VCaP (cell line): ENCODE data around the gene C10orf67.

Experiments used
- H3K27ac ChIP-seq: fragments of 450-650 bp; 2 replicates; pipeline ENCODE4 v1.5.1; 2017
- TF ChIP-seq, protein P1 (sequence below): fragments of 450-650 bp; conservative IDR thresholded peaks from 2 replicates; pipeline ENCODE4 v1.5.1; 2017; ENCODE audit warnings: mild to moderate bottlenecking, moderate library complexity

The C10orf67 gene

DNA sequence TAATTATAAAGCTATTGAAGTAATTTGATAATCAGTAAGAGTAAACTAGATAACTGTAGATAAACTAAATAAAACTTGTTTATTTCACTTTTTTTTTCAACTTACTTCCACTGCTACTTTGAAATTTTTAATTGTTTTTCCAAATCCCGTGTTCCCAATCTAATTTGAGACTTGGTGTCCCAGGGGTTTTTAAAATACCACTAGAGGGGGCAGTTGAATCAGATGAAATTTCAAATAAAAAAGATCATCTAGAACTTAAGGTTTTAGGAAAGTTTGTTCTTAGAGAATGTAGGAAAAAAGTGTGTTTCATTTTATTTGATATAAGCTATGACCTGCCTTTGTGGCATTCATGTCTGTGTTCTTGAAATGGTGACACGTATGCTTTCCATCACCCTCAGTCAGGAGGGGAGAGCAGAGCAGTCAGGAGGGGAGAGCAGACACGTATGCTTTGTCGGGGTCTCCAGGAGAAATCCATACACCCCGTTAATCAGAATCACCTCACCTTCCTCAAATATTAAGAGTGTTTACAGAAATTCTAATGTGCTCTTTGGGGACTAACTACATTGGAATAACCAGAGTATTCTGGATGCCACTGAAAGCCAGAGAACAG, 49.9 kb downstream of the C10orf67 start:
- H3K27ac ChIP-seq, result no peak overlapping the region
- TF ChIP-seq, protein P1, sequence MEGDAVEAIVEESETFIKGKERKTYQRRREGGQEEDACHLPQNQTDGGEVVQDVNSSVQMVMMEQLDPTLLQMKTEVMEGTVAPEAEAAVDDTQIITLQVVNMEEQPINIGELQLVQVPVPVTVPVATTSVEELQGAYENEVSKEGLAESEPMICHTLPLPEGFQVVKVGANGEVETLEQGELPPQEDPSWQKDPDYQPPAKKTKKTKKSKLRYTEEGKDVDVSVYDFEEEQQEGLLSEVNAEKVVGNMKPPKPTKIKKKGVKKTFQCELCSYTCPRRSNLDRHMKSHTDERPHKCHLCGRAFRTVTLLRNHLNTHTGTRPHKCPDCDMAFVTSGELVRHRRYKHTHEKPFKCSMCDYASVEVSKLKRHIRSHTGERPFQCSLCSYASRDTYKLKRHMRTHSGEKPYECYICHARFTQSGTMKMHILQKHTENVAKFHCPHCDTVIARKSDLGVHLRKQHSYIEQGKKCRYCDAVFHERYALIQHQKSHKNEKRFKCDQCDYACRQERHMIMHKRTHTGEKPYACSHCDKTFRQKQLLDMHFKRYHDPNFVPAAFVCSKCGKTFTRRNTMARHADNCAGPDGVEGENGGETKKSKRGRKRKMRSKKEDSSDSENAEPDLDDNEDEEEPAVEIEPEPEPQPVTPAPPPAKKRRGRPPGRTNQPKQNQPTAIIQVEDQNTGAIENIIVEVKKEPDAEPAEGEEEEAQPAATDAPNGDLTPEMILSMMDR, result peak; percentile 76

DNA sequence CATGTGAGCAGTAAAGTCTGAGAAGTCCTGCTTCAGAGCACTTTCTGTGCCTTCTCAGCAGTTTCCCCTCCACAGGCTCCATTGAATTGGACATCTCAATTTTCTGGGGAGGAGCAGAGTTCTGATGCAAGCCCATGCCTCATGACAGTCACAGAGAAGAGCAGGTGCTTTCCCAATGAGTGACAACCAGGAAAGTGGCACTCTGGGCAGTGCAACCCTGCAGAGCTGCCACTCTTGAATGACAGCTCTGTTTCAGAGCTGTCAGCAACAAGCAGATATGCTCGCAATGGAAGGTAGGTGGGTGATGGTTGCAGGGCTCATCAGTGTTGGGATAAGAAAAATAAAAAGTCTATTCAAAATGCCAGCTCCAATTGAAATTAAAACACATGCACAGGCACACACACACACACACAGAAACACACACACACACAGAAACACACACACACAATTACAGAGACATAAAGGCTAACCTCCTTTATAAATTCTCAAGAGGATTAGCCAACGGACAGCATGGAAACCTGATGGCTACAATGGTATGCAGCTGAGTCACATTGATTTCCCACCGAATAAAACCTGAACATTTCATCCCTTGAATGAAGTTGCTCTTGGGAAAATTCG, 50.5 kb downstream of the C10orf67 start:
- TF ChIP-seq, protein P1, result no peak
- no peak overlapping the region for H3K27ac ChIP-seq

DNA sequence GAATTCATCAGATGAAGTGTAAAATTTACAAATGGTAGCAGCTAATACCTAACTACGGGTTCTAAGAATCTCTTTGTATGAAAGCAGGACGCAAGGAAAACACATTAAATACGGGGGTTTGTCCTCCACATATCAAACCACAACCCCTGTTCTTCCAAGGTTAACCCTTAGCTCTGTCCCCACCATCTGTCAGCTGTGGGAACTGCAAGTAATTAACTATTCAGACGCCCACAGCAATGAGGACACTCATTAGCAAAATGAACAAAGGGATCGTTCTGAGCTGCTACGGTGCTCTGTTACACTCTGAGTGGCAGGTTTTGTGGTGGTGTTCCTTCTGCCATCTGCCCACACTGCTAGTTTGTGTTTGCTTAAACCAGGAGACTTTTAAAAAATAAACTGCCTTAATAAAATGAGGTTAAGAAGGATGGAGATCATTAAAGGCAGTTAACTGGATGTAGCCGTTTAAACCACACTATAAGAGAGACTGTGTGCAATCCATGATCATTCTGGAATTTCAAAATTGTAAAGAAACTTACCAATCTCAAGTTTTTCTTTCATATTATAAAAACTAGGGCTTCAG, 51.4 kb downstream of the C10orf67 start:
- TF ChIP-seq, protein P1, result peak; percentile 78
- H3K27ac ChIP-seq, result no peak overlapping the region

DNA sequence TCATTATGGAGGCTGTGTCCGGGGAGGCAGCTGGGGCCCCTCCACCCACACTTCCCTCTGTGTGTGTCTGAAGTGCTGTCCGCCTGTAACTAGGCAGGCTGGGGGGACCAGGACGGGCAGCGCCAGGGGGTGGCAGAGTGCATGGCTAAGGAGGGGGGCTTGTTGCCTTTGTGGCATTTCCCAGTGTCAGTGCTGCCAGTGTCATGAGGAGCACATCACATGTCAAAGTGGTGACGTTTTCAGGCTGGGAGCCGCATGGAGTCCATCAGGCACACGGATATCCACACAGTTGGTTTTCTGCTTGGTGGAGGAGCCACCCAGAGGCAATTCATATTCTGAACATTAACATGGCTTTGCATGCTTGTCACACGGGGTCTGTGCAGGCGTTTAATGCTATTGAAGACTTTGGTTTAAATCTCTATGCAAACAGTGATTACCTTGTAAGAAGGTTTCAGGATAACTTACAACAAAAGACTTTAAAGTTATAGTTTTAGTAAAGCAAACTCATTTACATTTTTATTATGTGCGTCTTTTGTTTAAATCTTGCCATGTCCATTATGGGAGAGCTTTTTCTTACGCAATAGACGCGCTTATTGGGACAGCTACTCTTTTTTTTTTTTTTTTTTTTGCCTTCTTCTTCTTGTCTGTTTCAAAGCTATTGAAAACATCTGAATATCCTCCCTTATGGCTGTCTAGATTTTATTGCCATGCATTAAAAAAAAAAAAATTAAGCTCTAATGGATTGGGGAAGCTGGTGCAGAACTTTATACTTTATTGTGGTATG, 52.9 kb downstream of the C10orf67 start:
- TF ChIP-seq, protein P1, result 0 out of 2 replicates have a peak, but pooled peaks have one; percentile 15
- H3K27ac ChIP-seq, result no peak overlapping the region

DNA sequence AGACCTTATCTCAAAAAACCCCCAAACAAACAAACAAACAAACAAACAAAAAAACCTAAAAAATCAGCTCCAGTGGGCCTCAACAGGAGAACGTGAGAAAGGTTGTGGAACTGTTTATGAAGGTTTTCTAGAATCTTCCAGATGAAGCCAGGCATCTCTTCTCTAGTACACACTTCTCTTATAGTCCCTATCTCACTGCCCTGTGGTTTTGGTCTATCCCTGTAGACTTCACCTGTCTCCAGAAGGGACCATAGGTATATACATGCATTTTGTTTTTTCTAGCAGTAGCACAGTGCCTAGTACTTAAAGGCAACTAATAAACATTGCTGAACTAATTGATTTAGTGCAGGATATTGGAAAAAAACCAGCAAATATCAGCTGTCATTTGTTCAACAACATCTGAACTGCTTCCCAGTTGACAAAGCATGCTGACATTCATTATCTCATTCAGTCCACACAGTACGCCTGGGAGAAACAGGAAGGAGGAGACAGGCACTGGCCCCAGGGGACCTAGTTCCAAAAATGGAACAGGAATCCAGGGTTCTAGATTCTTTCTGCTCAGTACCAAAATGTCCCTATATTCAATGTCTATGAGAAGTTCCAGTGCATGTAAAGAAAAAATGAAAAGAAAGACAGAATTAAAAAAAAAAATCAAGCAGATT, 59.8 kb downstream of the C10orf67 start:
- H3K27ac ChIP-seq, result no peak overlapping the region
- TF ChIP-seq, protein P1, result no peak

DNA sequence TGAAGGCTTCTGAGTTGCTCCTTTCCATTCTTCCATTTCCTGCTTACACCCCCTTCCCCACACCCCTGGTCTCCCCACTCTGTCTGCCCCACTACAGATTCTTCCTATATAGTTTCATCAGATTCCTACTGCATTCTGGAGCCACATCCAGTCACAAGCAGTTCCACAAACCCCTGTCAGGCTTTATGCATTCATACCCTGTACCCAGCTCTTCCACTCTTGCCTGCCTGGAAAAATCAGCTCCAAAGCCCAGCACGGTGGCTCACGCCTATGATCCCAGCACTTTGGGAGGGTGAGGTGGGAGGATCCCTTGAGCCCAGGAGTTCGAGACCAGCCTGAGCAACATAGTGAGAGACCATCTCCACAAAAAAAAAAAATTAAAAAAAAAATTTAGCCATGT, 60.4 kb downstream of the C10orf67 start:
- H3K27ac ChIP-seq, result no peak overlapping the region
- TF ChIP-seq, protein P1, result no peak

DNA sequence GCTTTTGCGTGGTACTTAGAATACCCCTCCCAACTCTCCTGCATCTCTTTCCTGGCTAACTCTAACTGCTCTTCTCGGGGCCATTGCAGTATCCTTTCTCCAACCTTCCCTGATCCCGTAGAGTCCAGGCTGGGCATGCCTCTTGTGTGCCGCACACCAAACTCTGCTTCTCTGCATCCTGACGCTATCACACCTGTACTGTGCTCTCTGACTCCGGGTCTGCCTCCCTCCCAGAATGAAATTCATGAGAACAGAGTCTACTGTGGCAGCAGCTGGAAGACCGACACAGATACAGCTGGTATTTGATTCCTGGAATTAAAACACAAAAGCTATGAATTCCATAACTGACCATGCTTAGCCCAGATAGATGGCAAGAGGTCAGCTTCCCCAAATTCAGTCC, 60.9 kb downstream of the C10orf67 start:
- TF ChIP-seq, protein P1, result no peak
- H3K27ac ChIP-seq, result no peak overlapping the region
